Lung microvascular endothelial cell (primary cell): ENCODE results near the gene SIRT5. TPM values are rescaled to one million over a fixed set of nuclear protein-coding genes. Genes with fewer than 3 reads are reported as not detected.

Source experiments
- DNase-seq, 2 donors: peaks; one replicate each; pipeline versions ENCODE4 v3.0.0 to v3.0.0-alpha.2; 2010; ENCODE audit warnings: low read depth in 2 of 2
- total RNA-seq: library from RNA; depleted of rRNA; stranded (reverse); fragments of >200 nt; gene quantifications from 2 replicates; pipeline ENCODE4 v1.2.1, GENCODE V29; 2014

SIRT5 gene
- total RNA-seq, 1 donor from 2014 or later, result 7.1 TPM

DNA sequence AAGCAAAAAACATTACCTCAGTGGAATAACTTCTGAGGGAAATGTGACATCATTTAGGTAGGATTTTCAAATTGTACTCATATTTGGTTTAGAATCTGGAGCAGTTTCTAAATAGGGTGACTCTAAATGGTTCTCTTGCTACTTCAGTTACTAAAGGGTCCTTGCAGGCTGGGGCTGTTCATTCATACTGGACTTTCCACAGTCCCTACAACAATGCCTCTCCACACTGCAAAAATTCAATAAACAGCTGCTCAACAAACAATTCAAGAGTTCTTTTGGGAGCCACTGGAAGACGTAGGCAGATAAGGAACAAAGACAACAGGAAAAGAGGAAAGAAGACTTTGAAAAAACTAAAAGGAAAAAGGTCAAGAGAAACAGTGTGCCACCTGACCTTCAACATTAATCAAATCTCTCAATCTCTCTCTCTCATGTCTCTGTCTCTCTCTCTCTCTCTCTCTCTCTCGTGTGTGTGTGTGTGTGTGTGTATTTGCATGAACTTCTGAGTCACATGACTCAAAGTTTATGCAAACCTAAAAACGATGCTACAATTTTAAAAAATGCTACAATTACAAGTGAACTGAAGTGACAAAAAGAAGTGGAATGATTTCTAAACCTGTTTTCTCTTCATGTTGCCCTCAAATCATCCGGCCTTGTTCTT, 55.2 kb downstream of the SIRT5 start:
- DNase-seq, result peak in 1 of 2 donors; percentile 8

DNA sequence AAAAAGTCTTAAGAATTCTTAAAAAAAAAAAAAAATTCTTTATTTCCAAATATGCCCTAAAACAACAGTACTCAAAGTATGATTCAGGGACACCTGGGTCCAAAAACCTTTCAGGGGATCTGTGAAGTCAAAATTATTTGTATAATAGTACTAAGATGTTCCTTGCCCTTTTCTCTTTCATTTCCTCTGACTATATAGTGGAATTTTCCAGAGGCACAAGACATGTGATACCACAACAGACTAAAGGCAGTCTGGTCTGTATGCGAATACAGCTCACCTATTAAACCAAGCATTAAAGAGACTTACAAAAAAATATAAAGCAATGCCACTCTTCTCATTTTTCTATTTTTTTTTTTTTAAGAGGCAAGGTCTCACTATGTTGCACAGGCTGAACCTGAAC, 56.1 kb downstream of the SIRT5 start:
- peak in 1 of 2 donors; percentile 26 for DNase-seq

GRCh38 chr6:13633343-13633742, 58.9 kb downstream of the SIRT5 start:
- DNase-seq, result no peak

GRCh38 chr6:13635948-13636658, 61.7 kb downstream of the SIRT5 start:
- DNase-seq, result peak; percentile 72 to 76

GRCh38 chr6:13638014-13638413, 63.6 kb downstream of the SIRT5 start:
- no peak for DNase-seq

- no peak for DNase-seq
Observed at GRCh38 chr6:13638626-13639025, 64.2 kb downstream of the SIRT5 start.

GRCh38 chr6:13641315-13641714, 66.9 kb downstream of the SIRT5 start:
- peak in 1 of 2 donors; percentile 59 for DNase-seq

DNA sequence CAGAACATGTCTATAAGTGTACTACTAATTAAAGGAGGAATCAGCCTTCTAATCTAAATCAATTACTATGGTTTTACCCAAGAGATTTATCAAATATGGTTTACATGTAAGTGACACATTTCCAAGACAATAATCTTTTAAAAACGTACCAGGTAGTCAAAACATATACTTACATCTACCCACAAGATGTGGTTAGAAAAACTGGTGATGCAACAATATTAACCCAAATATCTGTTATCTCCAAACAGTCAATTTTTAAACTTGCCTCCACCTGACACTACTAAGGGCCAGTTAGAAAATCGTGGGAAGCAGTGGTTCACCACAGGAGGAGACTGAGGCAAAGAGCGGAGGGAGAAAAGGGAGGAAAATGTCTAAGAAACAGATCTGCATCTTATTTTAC, 68.7 kb downstream of the SIRT5 start:
- no peak for DNase-seq

- no peak for DNase-seq
Observed at GRCh38 chr6:13648850-13649249, 74.4 kb downstream of the SIRT5 start.

- DNase-seq, result no peak
Observed at GRCh38 chr6:13649393-13649792, 75.0 kb downstream of the SIRT5 start.

GRCh38 chr6:13653296-13653695, 78.9 kb downstream of the SIRT5 start:
- DNase-seq, result peak; percentile 44 to 63

DNA sequence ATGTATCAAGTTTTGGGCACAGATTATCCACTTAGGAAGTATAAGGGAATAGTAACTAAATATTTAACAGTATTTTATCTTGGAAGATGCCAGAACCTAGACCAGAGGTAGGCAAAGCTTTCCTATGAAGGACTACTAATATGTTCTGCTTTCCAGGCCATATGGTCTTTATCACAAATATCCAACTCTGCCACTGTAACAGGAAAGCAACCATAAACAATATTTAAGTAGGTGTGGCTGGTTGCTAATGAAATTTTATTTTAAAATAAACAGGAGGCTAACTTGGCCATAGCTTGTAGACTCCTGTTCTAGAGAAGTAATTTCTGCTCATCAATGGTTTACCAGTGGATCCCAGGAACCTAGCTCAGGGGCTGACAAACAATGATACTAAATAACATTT, 80.1 kb downstream of the SIRT5 start:
- DNase-seq, result peak in 1 of 2 donors; percentile 37

GRCh38 chr6:13655700-13656099, 81.3 kb downstream of the SIRT5 start:
- DNase-seq, result no peak

GRCh38 chr6:13660273-13660672, 85.9 kb downstream of the SIRT5 start:
- no peak for DNase-seq

DNA sequence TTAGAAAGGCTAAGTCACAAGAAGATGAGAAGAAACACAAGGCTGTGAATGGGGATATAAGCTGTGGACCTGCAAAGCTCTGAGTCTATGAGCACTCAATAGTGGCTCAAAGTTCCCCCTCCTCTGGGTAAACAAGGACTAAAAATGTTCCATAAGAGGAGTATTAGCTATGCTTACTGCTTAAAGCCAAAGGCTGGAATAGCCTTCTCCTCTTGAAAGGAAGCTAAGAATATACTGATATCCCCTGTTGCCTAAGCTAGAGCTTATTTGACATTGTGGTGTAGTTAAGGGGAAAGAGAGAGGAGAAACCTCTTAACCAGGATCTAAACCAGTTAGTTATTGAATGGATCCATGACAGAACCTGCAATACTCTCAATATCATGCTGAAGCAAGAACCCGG, 86.5 kb downstream of the SIRT5 start:
- no peak for DNase-seq

DNA sequence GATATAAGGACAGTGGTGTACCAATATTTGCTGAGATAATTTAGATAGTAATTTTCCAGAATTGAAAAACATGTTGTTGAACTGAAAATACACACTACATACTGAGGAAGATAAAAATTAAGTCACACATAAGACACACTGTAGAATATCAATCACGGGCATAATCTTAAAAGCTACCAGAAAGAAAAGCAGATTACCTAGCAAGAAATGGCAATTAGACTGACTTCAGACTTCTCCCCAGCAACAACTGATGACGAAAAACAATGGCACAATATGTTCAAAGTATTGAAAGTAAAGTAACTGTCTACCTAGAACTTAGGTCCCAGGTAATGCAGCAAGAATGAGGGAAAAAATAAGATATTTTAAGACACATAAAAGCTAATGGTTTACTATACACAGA, 87.2 kb downstream of the SIRT5 start:
- DNase-seq, result no peak

GRCh38 chr6:13662651-13663334, 88.4 kb downstream of the SIRT5 start:
- DNase-seq, result no peak

DNA sequence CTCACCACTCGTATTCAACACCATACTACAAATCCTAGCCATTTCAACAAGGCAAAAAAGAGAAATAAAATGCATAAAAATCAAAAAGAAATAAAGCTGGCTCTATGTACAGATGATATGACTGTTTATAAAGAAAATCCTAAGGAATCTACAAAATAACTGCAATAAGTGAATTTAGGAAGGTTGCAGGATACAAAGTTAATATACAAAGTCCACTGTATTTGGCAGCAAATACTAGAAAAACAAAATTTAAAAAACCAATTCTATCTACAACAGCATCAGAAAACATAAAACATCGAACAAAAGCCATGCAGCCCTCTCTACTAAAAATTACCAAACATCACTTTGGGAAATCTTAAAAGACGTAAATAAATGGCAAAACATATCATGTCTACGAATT, 89.6 kb downstream of the SIRT5 start:
- no peak for DNase-seq
